Measurements from ENCODE around the gene TAF11L2.

DNA sequence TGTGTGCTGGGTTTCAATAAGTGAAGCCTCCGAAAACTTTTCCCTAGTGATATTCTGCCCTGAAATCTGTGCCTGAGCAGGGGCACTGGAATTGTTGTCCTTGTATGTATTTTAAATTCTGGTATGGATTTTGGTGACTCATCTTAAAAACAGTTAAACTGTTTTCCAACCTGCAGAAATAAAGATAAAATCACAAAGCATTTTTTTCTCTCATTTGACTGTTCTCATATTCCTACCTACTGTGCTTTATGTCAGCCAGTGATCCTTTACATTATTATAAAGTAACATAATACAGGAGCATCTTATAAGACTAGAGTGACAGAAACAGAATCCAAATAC, 10.9 kb upstream of the TAF11L2 start:
- TF ChIP-seq EZH2phosphoT487 (IDR thresholded peaks at IDR 0.05; ENCODE audit: insufficient read depth, low read depth) (no peak), EZH2 (IDR thresholded peaks at IDR 0.05; ENCODE audit: insufficient read depth, poor library complexity, severe bottlenecking) (no peak)
